Activated CD4-positive, alpha-beta T cell treated with anti-CD3 and anti-CD28 coated beads, Interleukin-2, Interleukin-4, amounts not matched to agents 100 ng/mL and 50 ng/mL, durations not matched to agents 16 hours and 8 hours (primary cell): ENCODE results near the gene TGM3.

Source experiments
- DNase-seq: peaks from one replicate; pipeline ENCODE4 v3.0.0-alpha.2; 2020; ENCODE audit warnings: low spot score

The TGM3 gene

DNA sequence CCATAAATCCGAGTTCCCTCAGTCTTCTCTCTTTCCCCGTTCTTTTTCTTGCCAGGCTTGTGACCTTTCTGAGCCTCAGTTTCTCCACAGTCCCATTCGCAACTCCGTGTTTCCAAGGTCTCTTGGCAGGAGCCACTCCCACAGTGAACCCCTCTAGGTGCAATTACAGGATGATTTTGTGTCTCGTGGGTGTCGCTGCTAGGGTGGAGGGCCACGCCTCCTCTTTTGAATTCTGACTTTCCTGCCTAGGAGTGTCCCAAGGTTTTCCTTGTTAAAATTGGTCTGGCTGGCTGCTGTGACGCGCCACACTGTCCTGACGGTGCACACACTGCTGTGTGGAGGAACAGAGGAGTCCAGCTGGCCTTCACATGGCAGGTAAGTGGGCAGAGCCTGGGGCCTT, 84.8 kb downstream of the TGM3 start, which contains the start of gene TGM6:
TGM6 (plus strand) TSS at position 301 of the 400 bp plus-strand sequence; CDS start at position 369, 68 bp downstream.
- no peak for DNase-seq

DNA sequence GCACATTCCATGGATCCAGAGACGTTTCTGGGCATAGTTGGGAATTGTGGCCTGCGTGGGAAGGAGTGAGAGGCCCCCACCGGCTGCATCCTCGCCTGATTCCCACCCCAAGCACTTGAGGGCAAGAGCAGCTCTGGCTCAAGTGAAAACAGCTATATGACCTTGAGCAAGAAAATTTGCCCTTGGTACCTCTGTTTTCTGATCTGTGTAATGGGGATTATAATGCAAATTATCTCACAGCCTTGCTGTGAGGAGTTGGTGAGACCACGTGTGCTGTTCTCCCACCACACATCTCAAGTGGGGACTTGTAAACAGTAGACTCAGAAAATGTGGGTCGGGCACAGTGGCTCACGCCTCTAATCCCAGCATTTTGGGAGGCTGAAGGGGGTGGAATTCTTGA, 85.5 kb downstream of the TGM3 start:
- DNase-seq, result no peak

DNA sequence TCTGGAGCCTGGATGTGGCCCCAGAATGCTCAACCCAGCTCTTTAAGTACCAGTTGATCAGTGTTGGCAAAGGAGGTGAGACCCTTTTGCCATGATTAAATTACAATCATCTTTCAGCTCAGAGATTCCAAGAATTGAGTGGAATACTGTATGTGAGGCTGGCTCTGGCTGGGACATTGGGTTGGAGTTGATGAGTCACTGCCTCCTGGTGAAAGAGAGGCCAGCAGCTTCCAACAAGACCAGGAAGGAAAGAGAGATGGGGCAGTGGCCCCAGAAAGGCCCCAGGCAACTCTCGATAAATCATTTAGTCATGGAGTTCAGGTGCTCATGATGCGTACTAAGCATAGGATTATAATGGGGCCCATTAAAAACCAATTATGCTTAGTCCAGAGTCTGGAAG, 87.0 kb downstream of the TGM3 start:
- no peak for DNase-seq

DNA sequence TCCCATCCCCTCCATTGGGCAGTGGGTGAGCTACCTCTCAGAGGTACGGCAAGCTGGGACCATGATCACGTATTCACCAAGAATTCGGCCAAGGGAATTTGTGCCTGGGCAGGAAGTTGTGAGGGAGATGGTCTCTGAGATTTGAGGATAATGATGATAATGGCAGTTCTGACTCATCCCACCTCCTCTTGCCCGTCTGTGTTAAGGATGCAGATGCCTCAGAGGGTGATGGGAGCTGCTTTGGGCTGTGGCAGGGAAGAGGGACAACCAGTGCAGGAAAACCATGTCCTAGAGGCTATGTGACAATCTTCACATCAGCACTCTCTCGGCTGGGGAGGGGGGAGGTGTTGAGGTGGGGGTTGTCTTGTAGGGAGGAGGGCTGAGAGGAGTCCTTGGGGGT, 89.2 kb downstream of the TGM3 start:
- no peak for DNase-seq

DNA sequence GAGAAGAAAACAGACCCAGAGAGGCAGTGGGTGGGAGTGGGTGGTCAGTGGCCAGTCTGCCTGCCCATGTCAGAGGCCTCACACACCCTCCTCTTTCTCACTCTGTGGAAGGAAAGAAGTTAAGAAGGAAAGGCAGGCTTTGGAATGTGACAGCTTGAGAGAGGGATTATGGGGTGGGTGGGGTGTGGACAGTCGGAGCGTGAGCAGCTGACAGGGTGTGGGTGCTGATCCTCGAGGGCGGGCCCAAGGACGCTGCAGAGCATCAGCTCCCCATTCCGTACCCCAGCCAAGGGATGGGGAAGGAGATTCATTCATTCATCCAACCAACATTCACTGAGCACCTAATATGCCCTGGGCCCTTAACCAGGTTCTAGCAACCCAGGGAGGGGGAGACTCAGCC, 89.7 kb downstream of the TGM3 start:
- no peak for DNase-seq

DNA sequence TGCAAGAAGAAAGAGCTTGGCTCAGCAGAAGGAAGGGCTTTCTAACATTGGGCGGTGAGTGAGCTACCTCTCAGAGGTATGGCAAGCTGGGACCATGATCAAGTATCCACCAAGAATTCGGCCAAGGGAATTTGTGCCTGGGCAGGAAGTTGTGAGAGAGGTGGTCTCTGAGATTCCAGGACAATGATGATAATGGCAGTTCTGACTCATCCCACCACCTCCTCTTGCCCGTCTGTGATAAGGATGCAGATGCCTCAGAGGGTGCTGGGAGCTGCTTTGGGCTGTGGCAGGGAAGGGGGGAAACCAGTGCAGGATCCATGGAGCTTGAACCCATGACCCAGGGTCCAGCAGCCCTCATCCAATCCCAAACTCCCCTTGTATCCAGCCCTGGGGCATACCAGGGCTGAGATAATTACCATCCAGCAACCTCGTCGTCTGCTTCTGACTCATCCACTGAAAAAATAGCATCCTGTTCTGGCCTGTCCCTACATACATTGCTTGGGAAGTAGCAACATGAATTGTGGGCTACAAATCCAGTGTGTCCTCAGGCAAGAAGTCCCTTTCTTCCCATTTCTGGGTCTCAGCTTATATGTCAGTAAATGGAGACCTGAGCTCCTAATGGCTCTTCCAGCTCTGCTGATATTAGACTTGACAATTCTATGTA, 90.8 kb downstream of the TGM3 start:
- DNase-seq, result no peak

DNA sequence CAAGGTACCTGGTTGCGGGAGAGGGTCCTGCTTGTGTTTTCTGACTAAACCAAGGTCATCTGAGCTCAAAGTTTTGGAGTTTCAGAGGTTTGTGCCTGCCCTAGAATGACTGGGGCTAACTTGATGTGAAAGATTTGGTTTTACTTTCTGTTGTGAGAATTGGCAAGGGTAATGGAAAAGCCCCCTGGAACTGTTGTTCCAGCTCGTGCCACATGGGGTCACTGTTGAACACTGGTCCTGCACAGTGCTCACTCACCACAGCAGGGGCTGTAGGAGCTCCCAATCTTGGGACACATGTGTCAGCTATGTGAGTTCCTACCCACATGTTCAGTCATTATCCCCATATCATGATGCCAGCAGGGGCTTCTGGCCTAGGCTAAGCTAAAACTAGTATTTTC, 91.4 kb downstream of the TGM3 start:
- DNase-seq, result peak; percentile 73

DNA sequence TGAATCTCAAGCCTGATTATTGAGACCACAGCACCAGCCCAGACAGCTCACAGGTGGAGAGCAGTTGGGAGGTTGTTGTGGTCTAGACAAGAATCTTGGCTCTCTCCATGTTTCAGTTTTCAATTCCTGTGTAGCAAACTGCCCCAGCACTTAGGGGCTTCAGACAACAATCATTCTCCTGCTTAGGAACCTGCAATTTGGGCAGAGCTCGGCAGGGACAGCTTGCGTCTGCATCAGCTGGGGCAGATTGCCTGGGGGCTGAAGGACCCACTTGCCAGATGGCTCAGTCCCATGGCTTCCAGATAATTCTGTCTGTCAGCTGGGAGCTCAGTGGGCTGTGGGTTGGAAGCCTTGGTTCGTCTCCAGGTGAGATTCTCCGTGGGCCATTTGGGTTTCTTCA, 91.8 kb downstream of the TGM3 start:
- DNase-seq, result no peak
